ENCODE measurements around the gene DPH5.

DNA sequence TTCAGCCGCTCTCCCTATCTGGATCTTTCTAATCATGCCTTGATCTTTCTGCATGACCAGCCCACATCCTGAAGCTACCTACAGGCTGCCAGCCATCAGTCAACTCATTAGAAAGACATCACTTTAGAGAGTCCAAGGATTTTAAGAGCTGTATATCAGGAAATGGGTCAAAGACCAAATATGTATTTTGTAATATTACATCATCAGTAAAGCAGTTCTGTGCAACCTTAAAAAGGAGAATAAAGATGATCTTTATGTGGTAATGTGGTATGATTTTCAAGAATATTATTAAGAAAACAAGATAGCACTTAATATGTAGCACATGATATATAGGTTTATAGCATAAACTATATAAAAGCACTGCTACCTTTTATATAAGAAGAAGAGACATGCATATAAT is 82.1 kb downstream of the DPH5 start:
- no peak for TF ChIP-seq ZC3H10 (CRISPR knock-in tag; IDR thresholded peaks at IDR 0.05)
- TF ChIP-seq RARB (CRISPR knock-in tag; IDR thresholded peaks at IDR 0.05): no peak
- TF ChIP-seq OSR1 (CRISPR knock-in tag; IDR thresholded peaks at IDR 0.05): no peak
- TF ChIP-seq ZFP30 (CRISPR knock-in tag; IDR thresholded peaks at IDR 0.05): no peak
- TF ChIP-seq ZNF70 (CRISPR knock-in tag; IDR thresholded peaks at IDR 0.05): no peak

Measured in SK-N-SH treated with all-trans-retinoic acid at 6 μM for 48 hours (cell line).